PC-3 (cell line): ENCODE measurements around the gene FOXD1.

Experiments used
- CTCF ChIP-seq: fragments of 300-600 bp; sonication (generic); conservative IDR thresholded peaks from 2 replicates; pipeline ENCODE4 v1.5.1; 2017; ENCODE audit warnings: antibody characterized with exemption, low read depth, mild to moderate bottlenecking, low read length
- EZH2 ChIP-seq: fragments of 300-600 bp; sonication (generic); IDR thresholded peaks from one replicate; pipeline ENCODE4 v1.6.1; 2017; ENCODE audit warnings: antibody characterized with exemption, mild to moderate bottlenecking, low read length; ENCODE audit not compliant: unreplicated experiment

GRCh38 chr5:73442996-73443627 is 5.5 kb downstream of the FOXD1 start:
- no peak for TF ChIP-seq CTCF
- TF ChIP-seq EZH2: no peak
